VCaP (cell line): ENCODE data around the gene IL21R.

Source experiments
- H3K27ac ChIP-seq: fragments of 450-650 bp; 2 replicates; pipeline ENCODE4 v1.5.1; 2017
- TF ChIP-seq, protein P1 (sequence below): fragments of 450-650 bp; conservative IDR thresholded peaks from 2 replicates; pipeline ENCODE4 v1.5.1; 2017; ENCODE audit warnings: mild to moderate bottlenecking, moderate library complexity

The IL21R gene

DNA sequence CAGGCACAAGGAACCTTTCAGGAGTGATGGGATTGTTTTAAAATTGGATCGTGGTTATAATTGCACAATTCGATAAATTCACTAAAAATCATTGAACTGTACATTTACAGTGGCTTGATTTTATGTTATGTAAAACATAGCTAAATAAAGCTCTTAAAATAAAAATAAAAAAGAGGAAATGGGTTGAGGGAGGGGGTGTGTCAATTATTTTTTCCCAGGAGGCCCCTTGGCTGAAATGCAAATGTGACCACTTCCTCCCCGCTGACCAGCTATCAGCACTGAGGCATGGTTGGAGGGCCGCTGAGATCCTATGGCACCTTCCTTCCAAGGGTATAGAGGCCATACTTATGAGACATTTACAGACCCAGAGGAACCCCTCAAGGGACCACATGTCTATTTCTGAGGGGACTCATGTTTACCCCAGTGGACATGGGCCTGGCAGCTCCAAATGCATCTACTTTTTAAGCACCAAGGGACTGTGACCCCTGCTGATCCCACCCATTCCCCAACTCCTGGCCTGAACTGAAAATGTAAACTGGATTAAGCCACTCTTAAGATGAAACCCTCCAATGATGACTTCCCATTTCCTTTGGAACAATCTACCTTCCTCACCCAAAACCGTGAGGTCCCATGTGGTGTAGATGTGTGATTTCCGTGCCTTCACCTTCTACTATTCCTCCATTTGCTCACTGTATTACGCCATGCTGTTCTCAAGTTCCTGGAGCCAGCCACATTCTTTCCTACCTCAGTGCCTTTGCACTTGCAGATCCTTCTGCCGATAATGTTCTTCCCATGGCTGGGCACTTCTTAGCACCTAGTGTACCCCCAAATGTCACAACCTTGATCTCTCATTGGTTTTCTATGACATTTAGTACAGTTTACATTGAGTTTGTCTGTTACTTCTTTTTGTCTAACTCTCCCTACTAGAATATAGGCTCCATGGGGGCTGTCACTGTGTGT, 2.8 kb upstream of the IL21R start:
- H3K27ac ChIP-seq: no peak overlapping the region
- TF ChIP-seq, protein P1, sequence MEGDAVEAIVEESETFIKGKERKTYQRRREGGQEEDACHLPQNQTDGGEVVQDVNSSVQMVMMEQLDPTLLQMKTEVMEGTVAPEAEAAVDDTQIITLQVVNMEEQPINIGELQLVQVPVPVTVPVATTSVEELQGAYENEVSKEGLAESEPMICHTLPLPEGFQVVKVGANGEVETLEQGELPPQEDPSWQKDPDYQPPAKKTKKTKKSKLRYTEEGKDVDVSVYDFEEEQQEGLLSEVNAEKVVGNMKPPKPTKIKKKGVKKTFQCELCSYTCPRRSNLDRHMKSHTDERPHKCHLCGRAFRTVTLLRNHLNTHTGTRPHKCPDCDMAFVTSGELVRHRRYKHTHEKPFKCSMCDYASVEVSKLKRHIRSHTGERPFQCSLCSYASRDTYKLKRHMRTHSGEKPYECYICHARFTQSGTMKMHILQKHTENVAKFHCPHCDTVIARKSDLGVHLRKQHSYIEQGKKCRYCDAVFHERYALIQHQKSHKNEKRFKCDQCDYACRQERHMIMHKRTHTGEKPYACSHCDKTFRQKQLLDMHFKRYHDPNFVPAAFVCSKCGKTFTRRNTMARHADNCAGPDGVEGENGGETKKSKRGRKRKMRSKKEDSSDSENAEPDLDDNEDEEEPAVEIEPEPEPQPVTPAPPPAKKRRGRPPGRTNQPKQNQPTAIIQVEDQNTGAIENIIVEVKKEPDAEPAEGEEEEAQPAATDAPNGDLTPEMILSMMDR: no peak

DNA sequence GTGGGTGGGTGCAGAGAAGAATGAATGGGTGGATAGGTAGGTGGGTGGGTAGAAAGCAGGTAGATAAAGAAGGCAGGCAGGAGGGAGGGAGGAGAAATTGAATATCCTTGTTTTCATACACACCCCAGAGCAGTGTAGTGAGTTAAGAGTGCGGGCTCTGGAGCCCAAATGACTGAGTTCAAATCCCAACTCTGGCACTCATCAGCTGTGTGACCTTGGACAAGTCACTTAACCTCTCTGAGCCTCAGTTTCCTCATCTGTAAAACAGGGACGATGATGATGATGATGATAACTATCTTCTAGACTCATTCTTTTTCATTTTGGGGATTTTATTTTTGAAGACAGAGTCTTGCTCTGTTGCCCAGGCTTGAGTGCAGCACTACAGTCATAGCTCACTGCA, 2.0 kb upstream of the IL21R start:
- no peak overlapping the region for H3K27ac ChIP-seq

DNA sequence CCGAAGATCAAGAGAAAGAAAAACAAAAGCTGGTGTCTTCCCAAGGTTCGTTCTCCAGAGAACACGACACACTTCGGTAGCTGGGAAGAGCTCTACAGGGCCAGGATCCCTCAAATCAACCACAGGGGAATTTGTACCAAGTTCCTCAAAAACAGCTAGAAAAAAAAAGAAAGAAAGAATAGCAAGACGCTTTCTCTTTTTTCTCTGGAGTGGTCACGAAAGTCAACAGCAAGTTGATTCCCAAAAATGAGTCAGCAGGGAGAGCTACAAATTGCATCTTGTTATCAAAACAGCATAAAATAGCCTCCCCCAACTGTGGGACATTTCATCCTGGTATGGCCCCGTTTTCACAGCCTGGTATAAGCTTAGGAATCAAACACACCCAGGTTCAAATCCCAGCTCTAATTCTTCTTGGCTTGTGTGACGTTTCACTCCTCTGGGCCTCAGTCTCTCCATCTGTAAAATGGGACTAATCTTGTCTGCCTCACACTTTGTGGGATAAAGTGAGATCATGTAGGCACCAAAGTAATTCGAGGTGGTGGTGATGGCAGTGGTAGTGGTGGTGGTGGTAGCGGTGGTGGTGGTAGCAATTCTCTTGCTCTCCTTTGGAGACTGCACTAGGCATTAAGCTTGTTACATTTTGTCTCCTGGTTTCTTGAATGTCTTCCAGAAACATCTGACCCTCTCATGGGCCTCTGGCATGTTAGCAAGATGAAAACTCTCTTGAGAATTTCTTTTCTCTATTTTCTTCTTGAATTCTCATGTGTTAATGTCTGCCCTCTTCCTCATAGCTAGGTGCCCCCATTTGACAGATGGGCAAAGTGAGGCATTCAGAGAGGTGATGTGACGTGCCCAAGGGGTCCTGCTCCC, 988 bp upstream of the IL21R start:
- TF ChIP-seq, protein P1: no peak
- no peak overlapping the region for H3K27ac ChIP-seq

More for the DNA sequence above, 2.0 kb upstream of the IL21R start:
- TF ChIP-seq, protein P1: no peak

DNA sequence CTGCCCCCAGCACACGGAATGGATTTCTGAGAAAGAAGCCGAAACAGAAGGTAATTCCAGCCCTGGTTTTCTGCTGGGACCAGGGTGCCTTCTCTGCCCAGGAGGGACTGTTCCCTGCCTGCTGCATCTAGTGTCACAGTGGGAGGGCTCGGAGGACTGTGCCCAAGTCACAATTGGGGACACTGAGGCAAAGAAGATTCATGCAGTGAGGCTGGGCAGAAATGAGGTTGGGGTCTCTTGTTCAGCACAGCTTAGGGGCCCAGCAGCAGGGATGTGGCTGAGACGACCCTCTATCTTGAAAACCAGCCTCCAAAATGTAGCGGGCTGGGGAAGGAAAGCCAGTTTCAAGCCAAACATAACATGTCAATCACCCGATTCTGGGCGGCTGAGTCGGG, 592 bp downstream of the IL21R start:
- no peak overlapping the region for H3K27ac ChIP-seq
- TF ChIP-seq, protein P1: no peak

DNA sequence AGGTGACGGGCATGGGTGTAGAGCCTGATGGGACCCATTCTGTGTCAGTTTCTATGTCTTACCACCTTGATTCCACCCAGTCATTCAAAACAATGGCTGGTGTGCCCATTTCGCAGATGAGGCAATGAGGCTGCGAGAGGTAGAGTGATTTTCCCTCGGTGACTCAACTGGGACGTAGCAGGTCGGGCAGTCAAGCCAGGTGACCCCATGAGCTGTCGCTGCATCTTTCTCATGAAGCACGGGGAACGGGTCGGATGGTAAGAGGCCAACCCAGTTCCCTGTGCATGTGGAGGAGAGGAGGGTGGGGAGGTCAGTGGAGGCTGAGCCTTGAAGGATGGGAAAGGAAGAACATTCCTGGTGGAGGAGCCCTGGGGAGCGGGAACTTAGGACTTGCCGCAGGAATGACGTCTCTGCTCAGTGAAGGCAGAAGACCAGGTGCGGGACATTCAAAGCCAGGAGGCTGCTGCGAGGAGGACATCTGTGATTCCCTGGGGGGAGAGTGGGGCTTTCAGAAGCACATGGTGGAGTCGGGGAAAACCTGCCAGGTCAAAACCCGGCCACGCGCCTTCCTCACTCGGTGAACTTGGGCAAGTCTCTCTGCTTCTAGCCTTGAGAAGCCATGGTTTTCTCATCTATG, 1.1 kb downstream of the IL21R start:
- H3K27ac ChIP-seq: no peak overlapping the region
- TF ChIP-seq, protein P1: no peak

DNA sequence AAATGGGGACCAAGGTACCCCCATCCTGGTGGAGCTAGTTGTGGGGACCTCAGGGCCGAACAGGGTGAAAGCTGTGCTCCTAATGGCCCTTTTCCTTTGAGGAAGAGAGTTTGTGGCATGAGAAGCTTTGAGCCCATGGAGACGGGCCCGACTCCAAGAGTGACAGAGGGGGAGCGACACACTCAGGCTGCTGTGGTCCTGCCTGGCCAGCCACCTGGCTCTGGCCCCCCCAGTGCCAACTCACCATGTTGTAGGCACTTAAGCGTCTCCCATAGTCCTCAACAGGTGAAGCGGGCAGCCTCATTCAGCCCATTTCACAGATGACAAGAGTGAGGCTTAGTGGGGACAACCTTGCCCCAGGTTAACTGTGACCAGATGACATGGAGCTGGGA, 1.6 kb downstream of the IL21R start:
- H3K27ac ChIP-seq: no peak overlapping the region
- TF ChIP-seq, protein P1: no peak
